ENCODE measurements around the gene NOL4L.

The NOL4L gene

GRCh38 chr20:32418376-32418775 is 166.8 kb downstream of the NOL4L start:
- no peaks in the 10 kb centered on the region for H3K27me3 ChIP-seq (ENCODE audit: low read length)
- H3F3A ChIP-seq (ENCODE audit: insufficient read depth) = peaks cover 11% of the 10 kb centered on the region; the same call in 1 of the 2 replicates
- no peaks in the 10 kb centered on the region for H3K36me3 ChIP-seq (ENCODE audit: low read length)
- peaks cover 62% of the 10 kb centered on the region for H3K79me2 ChIP-seq (ENCODE audit: insufficient read depth, low read length)
- H3K4me3 ChIP-seq (ENCODE audit: insufficient read depth, low read length, poor library complexity, severe bottlenecking) = no peak overlapping the region
- H3K9ac ChIP-seq (ENCODE audit: low read length) = no peak overlapping the region
- H3K4me2 ChIP-seq (ENCODE audit: low read depth, low read length, poor library complexity, severe bottlenecking) = no peak overlapping the region
- H3K9me3 ChIP-seq (ENCODE audit: insufficient read depth, low read length) = no peaks in the 10 kb centered on the region
- no peak overlapping the region for H3K27ac ChIP-seq (ENCODE audit: low read depth, low read length)
- TF ChIP-seq CTCF (IDR thresholded peaks at IDR 0.05; ENCODE audit: insufficient read depth, low read length, poor library complexity, severe bottlenecking) (no peak), EZH2phosphoT487 (conservative IDR thresholded peaks at IDR 0.05; ENCODE audit: low read length) (no peak)
- H2AFZ ChIP-seq (ENCODE audit: low read depth, low read length, severe bottlenecking) = no peak overlapping the region
- H4K20me1 ChIP-seq (ENCODE audit: low read depth, low read length) = peaks cover 9% of the 10 kb centered on the region
- H3K9me2 ChIP-seq (replicated peaks; ENCODE audit: insufficient read depth, low read length) = no peaks in the 10 kb centered on the region

GRCh38 chr20:32416206-32416605 is 168.9 kb downstream of the NOL4L start:
- H4K20me1 ChIP-seq (ENCODE audit: low read depth, low read length) = peaks cover 9% of the 10 kb centered on the region

GRCh38 chr20:32415494-32415893 is 169.6 kb downstream of the NOL4L start:
- no peaks in the 10 kb centered on the region for H3K9me3 ChIP-seq (ENCODE audit: insufficient read depth, low read length)
- H3K4me2 ChIP-seq (ENCODE audit: low read depth, low read length, poor library complexity, severe bottlenecking) = no peak overlapping the region
- peaks cover 67% of the 10 kb centered on the region for H3K79me2 ChIP-seq (ENCODE audit: insufficient read depth, low read length)
- no peaks in the 10 kb centered on the region for H3K36me3 ChIP-seq (ENCODE audit: low read length)
- no peaks in the 10 kb centered on the region for H3K9me2 ChIP-seq (replicated peaks; ENCODE audit: insufficient read depth, low read length)
- H3K27me3 ChIP-seq (ENCODE audit: low read length) = no peaks in the 10 kb centered on the region
- H3K4me3 ChIP-seq (ENCODE audit: insufficient read depth, low read length, poor library complexity, severe bottlenecking) = no peak overlapping the region
- H4K20me1 ChIP-seq (ENCODE audit: low read depth, low read length) = peaks cover 9% of the 10 kb centered on the region
- H3F3A ChIP-seq (ENCODE audit: insufficient read depth) = peaks cover 16% of the 10 kb centered on the region; the same call in 1 of the 2 replicates
- TF ChIP-seq EZH2phosphoT487 (conservative IDR thresholded peaks at IDR 0.05; ENCODE audit: low read length) = no peak
- TF ChIP-seq CTCF (IDR thresholded peaks at IDR 0.05; ENCODE audit: insufficient read depth, low read length, poor library complexity, severe bottlenecking) = no peak
- H2AFZ ChIP-seq (ENCODE audit: low read depth, low read length, severe bottlenecking) = no peak overlapping the region
- H3K27ac ChIP-seq (ENCODE audit: low read depth, low read length) = no peak overlapping the region
- H3K9ac ChIP-seq (ENCODE audit: low read length) = no peak overlapping the region

More at GRCh38 chr20:32416206-32416605, 168.9 kb downstream of the NOL4L start:
- no peaks in the 10 kb centered on the region for H3K9me2 ChIP-seq (replicated peaks; ENCODE audit: insufficient read depth, low read length)
- H3K4me2 ChIP-seq (ENCODE audit: low read depth, low read length, poor library complexity, severe bottlenecking) = no peak overlapping the region
- H3F3A ChIP-seq (ENCODE audit: insufficient read depth) = peaks cover 16% of the 10 kb centered on the region; the same call in 1 of the 2 replicates
- H3K9ac ChIP-seq (ENCODE audit: low read length) = no peak overlapping the region
- peaks cover 70% of the 10 kb centered on the region for H3K79me2 ChIP-seq (ENCODE audit: insufficient read depth, low read length)
- H3K36me3 ChIP-seq (ENCODE audit: low read length) = no peaks in the 10 kb centered on the region
- no peak overlapping the region for H3K4me3 ChIP-seq (ENCODE audit: insufficient read depth, low read length, poor library complexity, severe bottlenecking)
- H3K27ac ChIP-seq (ENCODE audit: low read depth, low read length) = no peak overlapping the region
- H2AFZ ChIP-seq (ENCODE audit: low read depth, low read length, severe bottlenecking) = no peak overlapping the region
- TF ChIP-seq CTCF (IDR thresholded peaks at IDR 0.05; ENCODE audit: insufficient read depth, low read length, poor library complexity, severe bottlenecking) (no peak), EZH2phosphoT487 (conservative IDR thresholded peaks at IDR 0.05; ENCODE audit: low read length) (no peak)
- no peaks in the 10 kb centered on the region for H3K27me3 ChIP-seq (ENCODE audit: low read length)
- H3K9me3 ChIP-seq (ENCODE audit: insufficient read depth, low read length) = no peaks in the 10 kb centered on the region
